Upper lobe of left lung (tissue), 4 donors: ENCODE results near the gene CCDC85B.

Source experiments
- POLR2A ChIP-seq, 4 donors: fragments of 450-650 bp; IDR thresholded peaks; one replicate each; pipeline ENCODE4 v1.5.1; 2016 to 2017; ENCODE audit warnings: antibody characterized with exemption in 4 of 4, mild to moderate bottlenecking in 2 of 4
- POLR2AphosphoS5 ChIP-seq, 2 donors: sonication (generic); formaldehyde crosslinking; IDR thresholded peaks; one replicate each; pipeline ENCODE4 v1.5.1; 2017; ENCODE audit warnings: antibody characterized with exemption in 2 of 2
- TF ChIP-seq, protein P1 (sequence below), 6 experiments: fragments of 450-650 bp in 4 of 6; fragments of 200-600 bp in 2 of 6; sonication (generic) in 2 of 6; IDR thresholded peaks; one replicate each; pipeline ENCODE4 v1.5.1; 2016 to 2019; ENCODE audit warnings: antibody characterized with exemption in 6 of 6

DNA sequence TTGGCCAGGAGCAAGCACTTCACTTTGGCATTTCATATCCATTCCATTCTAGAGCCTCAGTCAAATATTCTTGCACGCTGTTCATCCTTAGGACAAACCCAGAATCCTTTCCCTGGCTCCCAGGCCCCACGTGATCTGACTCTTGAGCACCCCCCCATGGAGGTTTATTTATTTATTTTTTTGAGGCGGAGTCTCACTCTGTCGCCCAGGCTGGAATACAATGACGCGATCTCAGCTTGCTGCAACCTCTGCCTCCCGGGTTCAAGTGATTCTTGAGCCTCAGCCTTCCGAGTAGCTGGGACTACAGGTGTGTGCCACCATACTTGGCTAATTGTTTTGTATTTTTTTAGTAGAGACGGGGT lies 42.1 kb downstream of the CCDC85B start:
- TF ChIP-seq, protein P1, sequence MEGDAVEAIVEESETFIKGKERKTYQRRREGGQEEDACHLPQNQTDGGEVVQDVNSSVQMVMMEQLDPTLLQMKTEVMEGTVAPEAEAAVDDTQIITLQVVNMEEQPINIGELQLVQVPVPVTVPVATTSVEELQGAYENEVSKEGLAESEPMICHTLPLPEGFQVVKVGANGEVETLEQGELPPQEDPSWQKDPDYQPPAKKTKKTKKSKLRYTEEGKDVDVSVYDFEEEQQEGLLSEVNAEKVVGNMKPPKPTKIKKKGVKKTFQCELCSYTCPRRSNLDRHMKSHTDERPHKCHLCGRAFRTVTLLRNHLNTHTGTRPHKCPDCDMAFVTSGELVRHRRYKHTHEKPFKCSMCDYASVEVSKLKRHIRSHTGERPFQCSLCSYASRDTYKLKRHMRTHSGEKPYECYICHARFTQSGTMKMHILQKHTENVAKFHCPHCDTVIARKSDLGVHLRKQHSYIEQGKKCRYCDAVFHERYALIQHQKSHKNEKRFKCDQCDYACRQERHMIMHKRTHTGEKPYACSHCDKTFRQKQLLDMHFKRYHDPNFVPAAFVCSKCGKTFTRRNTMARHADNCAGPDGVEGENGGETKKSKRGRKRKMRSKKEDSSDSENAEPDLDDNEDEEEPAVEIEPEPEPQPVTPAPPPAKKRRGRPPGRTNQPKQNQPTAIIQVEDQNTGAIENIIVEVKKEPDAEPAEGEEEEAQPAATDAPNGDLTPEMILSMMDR (IDR thresholded peaks at IDR 0.05), result no peak
- TF ChIP-seq POLR2A (IDR thresholded peaks at IDR 0.05), result no peak
- TF ChIP-seq POLR2AphosphoS5 (IDR thresholded peaks at IDR 0.05), result no peak
